SK-N-SH (cell line): Measurements from ENCODE around the gene FIZ1. TPM values are rescaled to one million over a fixed set of nuclear protein-coding genes. Genes with fewer than 3 reads are reported as not detected.

Experiments
- CTCF ChIA-PET: fragments of 300-600, 350-600 bp; formaldehyde crosslinking; extraction: SDS; loops from one replicate; lab custom pipeline; 2021; lab: Yijun Ruan, JAX
- POLR2A ChIA-PET: fragments of 350-600 bp; sonication (Branson Sonifier 250); formaldehyde crosslinking; extraction: SDS; loops from one replicate; lab custom pipeline; 2020; ENCODE audit warnings: antibody characterized with exemption, inconsistent platforms; lab: Yijun Ruan, JAX
- DNase-seq: peaks from one replicate; pipeline ENCODE4 v3.0.0; 2012
- H2AFZ ChIP-seq: fragments of 200-600 bp; sonication (generic); 2 replicates; pipeline ENCODE4 v1.8.1; 2016; ENCODE audit warnings: antibody characterized with exemption, mild to moderate bottlenecking, low read depth
- H3F3A ChIP-seq: fragments of 200-600 bp; sonication (generic); replicated peaks from 2 replicates; pipeline ENCODE3; 2016; ENCODE audit warnings: antibody characterized with exemption, mild to moderate bottlenecking; ENCODE audit not compliant: insufficient read depth
- H3K27ac ChIP-seq, 2 experiments: fragments of 200-500 bp in 1 of 2; fragments of 200-600 bp in 1 of 2; sonication (Bioruptor generic) in 1 of 2; sonication (generic), shearing (Covaris generic) in 1 of 2; 2 replicates each; pipeline versions ENCODE4 v1.5.1 to v1.6.1; 2014 to 2016; ENCODE audit warnings: low read depth in 2 of 2, inconsistent platforms in 1 of 2, low read length in 1 of 2, mild to moderate bottlenecking in 1 of 2, mixed read lengths in 1 of 2
- H3K27me3 ChIP-seq: fragments of 200-600 bp; sonication (generic), shearing (Covaris generic); 2 replicates; pipeline ENCODE4 v1.6.1; 2016; ENCODE audit warnings: mixed run types; ENCODE audit not compliant: insufficient read depth
- H3K36me3 ChIP-seq, 2 experiments: fragments of 200-500 bp in 1 of 2; fragments of 200-600 bp in 1 of 2; sonication (Bioruptor generic) in 1 of 2; sonication (generic) in 1 of 2; replicated peaks in 1 of 2; 2 replicates each; pipeline versions ENCODE3 to v1.5.1; 2014 to 2016; ENCODE audit warnings: low read length in 1 of 2, mild to moderate bottlenecking in 1 of 2; ENCODE audit not compliant: insufficient read depth in 2 of 2, control insufficient read depth in 1 of 2
- H3K4me1 ChIP-seq, 2 experiments: fragments of 200-500 bp in 1 of 2; fragments of 200-600 bp in 1 of 2; sonication (Bioruptor generic) in 1 of 2; sonication (generic), shearing (Covaris generic) in 1 of 2; 2 replicates each; pipeline versions ENCODE4 v1.5.1 to v1.6.1; 2014 to 2016; ENCODE audit warnings: low read depth in 1 of 2, low read length in 1 of 2, mixed run types in 1 of 2; ENCODE audit not compliant: insufficient read depth in 2 of 2, control insufficient read depth in 1 of 2
- H3K4me2 ChIP-seq: fragments of 200-600 bp; sonication (generic), shearing (Covaris generic); 2 replicates; pipeline ENCODE4 v1.6.1; 2017; ENCODE audit warnings: mixed run types
- H3K4me3 ChIP-seq, 2 experiments: fragments of 200-500 bp in 1 of 2; fragments of 200-600 bp in 1 of 2; sonication (Bioruptor generic) in 1 of 2; sonication (generic), shearing (Covaris generic) in 1 of 2; 2 replicates each; pipeline versions ENCODE4 v1.5.1 to v1.8.1; 2014 to 2016; ENCODE audit warnings: low read depth in 2 of 2, inconsistent platforms in 1 of 2, low read length in 1 of 2, mild to moderate bottlenecking in 1 of 2, mixed read lengths in 1 of 2, moderate library complexity in 1 of 2
- H3K79me2 ChIP-seq: fragments of 200-600 bp; sonication (generic); 2 replicates; pipeline ENCODE4 v1.8.1; 2017; ENCODE audit warnings: mild to moderate bottlenecking; ENCODE audit not compliant: insufficient read depth
- H3K9ac ChIP-seq: fragments of 200-600 bp; sonication (generic); 2 replicates; pipeline ENCODE4 v1.6.1; 2017; ENCODE audit warnings: mixed run types
- H3K9me2 ChIP-seq: fragments of 200-600 bp; sonication (generic); 2 replicates; pipeline ENCODE4 v1.6.1; 2017; ENCODE audit warnings: mixed run types
- H3K9me3 ChIP-seq: fragments of 200-600 bp; sonication (generic); 2 replicates; pipeline ENCODE4 v1.6.1; 2017; ENCODE audit warnings: mixed run types, mild to moderate bottlenecking, moderate library complexity
- H4K20me1 ChIP-seq: fragments of 200-600 bp; sonication (generic); 2 replicates; pipeline ENCODE4 v1.6.1; 2017; ENCODE audit warnings: mild to moderate bottlenecking, mixed run types; ENCODE audit not compliant: insufficient read depth
- CHD2 ChIP-seq: fragments of 150-350 bp; IDR thresholded peaks from 2 replicates; pipeline ENCODE4 v1.6.1; 2018; ENCODE audit warnings: low read length; ENCODE audit not compliant: partially characterized antibody
- ELF1 ChIP-seq: IDR thresholded peaks from 2 replicates; pipeline ENCODE4 v1.4.0; 2012
- EP300 ChIP-seq, 2 experiments: IDR thresholded peaks; 2 replicates each; pipeline versions ENCODE4 v1.4.0 to v1.6.1; 2012; ENCODE audit warnings: borderline replicate concordance in 1 of 2, low read depth in 1 of 2, low read length in 1 of 2
- FOSL2 ChIP-seq: IDR thresholded peaks from 2 replicates; pipeline ENCODE4 v1.4.0; 2012; ENCODE audit warnings: low read depth, mild to moderate bottlenecking, moderate library complexity, borderline replicate concordance
- FOXJ3 ChIP-seq: sonication (generic); formaldehyde crosslinking; IDR thresholded peaks from 2 replicates; pipeline ENCODE4 v1.5.1; 2020; ENCODE audit warnings: mild to moderate bottlenecking, missing genetic modification reagents
- FOXM1 ChIP-seq: IDR thresholded peaks from 2 replicates; pipeline ENCODE4 v1.4.0; 2012; ENCODE audit warnings: low read depth, mild to moderate bottlenecking
- GABPA ChIP-seq: IDR thresholded peaks from 2 replicates; pipeline ENCODE4 v1.4.0; 2012; ENCODE audit warnings: low read depth, mild to moderate bottlenecking
- GATA2 ChIP-seq: sonication (generic); formaldehyde crosslinking; IDR thresholded peaks from 2 replicates; pipeline ENCODE4 v1.5.0; 2020; ENCODE audit warnings: mild to moderate bottlenecking, missing genetic modification reagents
- IRF3 ChIP-seq: fragments of 150-350 bp; IDR thresholded peaks from 2 replicates; pipeline ENCODE4 v1.6.1; 2016; ENCODE audit warnings: mild to moderate bottlenecking, low read depth, low read length
- MEF2A ChIP-seq: IDR thresholded peaks from 2 replicates; pipeline ENCODE4 v1.4.0; 2012; ENCODE audit warnings: low read depth, borderline replicate concordance
- MXI1 ChIP-seq: IDR thresholded peaks from 2 replicates; pipeline ENCODE4 v1.6.1; 2012; ENCODE audit warnings: mild to moderate bottlenecking, low read depth, low read length, improper control_type of control experiment
- NFIC ChIP-seq: IDR thresholded peaks from 2 replicates; pipeline ENCODE4 v1.4.0; 2012; ENCODE audit warnings: borderline replicate concordance
- NRF1 ChIP-seq: IDR thresholded peaks from 2 replicates; pipeline ENCODE4 v1.6.1; 2012; ENCODE audit warnings: low read depth, mild to moderate bottlenecking, low read length
- PBX3 ChIP-seq: IDR thresholded peaks from 2 replicates; pipeline ENCODE4; 2012
- POLR2AphosphoS5 ChIP-seq: IDR thresholded peaks from 2 replicates; pipeline ENCODE4 v1.6.1; 2012; ENCODE audit warnings: low read depth, low read length
- RAD21 ChIP-seq: IDR thresholded peaks from 2 replicates; pipeline ENCODE4 v1.6.1; 2012; ENCODE audit warnings: mild to moderate bottlenecking, low read length
- RCOR1 ChIP-seq: fragments of 150-350 bp; IDR thresholded peaks from 2 replicates; pipeline ENCODE4 v1.6.1; 2017; ENCODE audit warnings: antibody characterized with exemption, low read length
- RFX5 ChIP-seq: IDR thresholded peaks from 2 replicates; pipeline ENCODE4 v1.6.1; 2012; ENCODE audit warnings: mild to moderate bottlenecking, improper control_type of control experiment, low read length
- RXRA ChIP-seq: IDR thresholded peaks from 2 replicates; pipeline ENCODE4 v1.4.0; 2012; ENCODE audit warnings: low read depth, mild to moderate bottlenecking, borderline replicate concordance
- SMC3 ChIP-seq: IDR thresholded peaks from 2 replicates; pipeline ENCODE4 v1.6.1; 2012; ENCODE audit warnings: low read depth, low read length, improper control_type of control experiment
- TAF1 ChIP-seq: IDR thresholded peaks from 2 replicates; pipeline ENCODE4 v1.6.1; 2012; ENCODE audit warnings: low read depth, mild to moderate bottlenecking, low read length, moderate library complexity, borderline replicate concordance
- USF1 ChIP-seq: IDR thresholded peaks from 2 replicates; pipeline ENCODE4 v1.4.0; 2012; ENCODE audit warnings: low read depth, borderline replicate concordance
- ZBTB33 ChIP-seq: IDR thresholded peaks from 2 replicates; pipeline ENCODE4 v1.4.0; 2012; ENCODE audit warnings: low read depth, borderline replicate concordance
- WGBS: methylation state at CpG from one replicate; pipeline ENCODE4 v1.1.6; 2017; ENCODE audit warnings: low lambda C conversion rate; 5-methylcytosine and 5-hydroxymethylcytosine counted together
- polyA plus RNA-seq, 3 experiments: library from polyadenylated mRNA; depleted of rRNA; stranded (reverse); fragments of >200 nt; gene quantifications; 2 replicates each; pipeline ENCODE4 v1.2.3, GENCODE V29; 2012
- TF ChIP-seq, protein P1 (sequence below): fragments of 200-600 bp; sonication (generic); IDR thresholded peaks from 2 replicates; pipeline ENCODE4 v1.6.1; 2017; ENCODE audit warnings: antibody characterized with exemption, mild to moderate bottlenecking, moderate library complexity

Gene FIZ1
- polyA plus RNA-seq, 1 of the 3 experiments (the other 2 are of a cell fraction): 5.7 TPM

DNA sequence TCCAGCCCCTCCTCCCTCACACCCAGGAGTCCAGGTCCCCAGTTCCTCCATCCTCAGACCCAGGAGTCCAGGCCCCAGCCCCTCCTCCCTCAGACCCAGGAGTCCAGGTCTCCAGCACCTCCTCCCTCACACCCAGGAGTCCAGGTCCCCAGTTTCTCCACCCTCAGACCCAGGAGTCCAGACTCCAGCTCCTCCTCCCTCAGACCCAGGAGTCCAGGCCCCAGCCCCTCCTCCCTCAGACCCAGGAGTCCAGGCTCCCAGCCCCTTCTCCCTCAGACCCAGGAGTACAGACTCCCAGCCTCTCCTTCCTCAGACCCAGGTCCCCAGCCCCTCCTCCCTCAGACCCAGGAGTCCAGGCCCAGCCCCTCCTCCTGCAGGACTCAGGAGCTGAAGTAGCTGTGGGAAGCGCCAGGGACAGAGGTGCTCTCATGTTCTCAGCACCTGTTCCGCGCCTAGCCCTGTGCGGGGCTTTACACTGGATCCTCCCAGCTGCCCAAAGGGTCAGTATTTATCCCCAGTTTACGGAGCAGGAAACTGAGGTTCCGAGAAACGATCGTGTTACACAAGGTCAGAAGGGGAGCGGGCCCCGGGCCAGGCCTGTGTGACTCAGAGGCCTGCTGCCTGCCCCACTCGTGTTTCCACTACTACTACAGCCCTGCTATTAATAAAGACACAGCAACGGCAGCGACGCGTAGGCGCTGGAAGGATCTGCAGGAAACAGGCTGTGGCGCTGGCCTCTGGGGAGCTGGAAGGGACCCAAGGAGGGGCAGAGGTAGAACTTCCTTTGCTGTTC lies 52.3 kb downstream of the FIZ1 start (continued):
- TF ChIP-seq FOXJ3 (no peak), NFIC (peak; percentile 83), ZBTB33 (no peak), CHD2 (no peak), RFX5 (no peak), GABPA (0 out of 2 replicates have a peak, but pooled peaks have one; percentile 33), RAD21 (no peak), MXI1 (no peak), SMC3 (no peak), EP300 (IDR thresholded peaks at IDR 0.05; ENCODE audit: borderline replicate concordance in 1 of 2, low read depth in 1 of 2, low read length in 1 of 2) (peak in 1 of 2 experiments; percentile 64; a peak in 1 of 4 replicates), RCOR1 (no peak), PBX3 (peak; percentile 23; the same call in 1 of the 2 replicates), ELF1 (no peak), RXRA (peak; percentile 58; the same call in 1 of the 2 replicates), FOXM1 (no peak), MEF2A (no peak), USF1 (no peak)

- no peak for DNase-seq
- Histone ChIP-seq H4K20me1 (no peaks in the 10 kb centered on the region), H3K79me2 (no peaks in the 10 kb centered on the region), H3K27ac (no peak overlapping the region), H3K4me2 (no peak overlapping the region), H3K9me2 (no peaks in the 10 kb centered on the region), H3F3A (peaks cover 15% of the 10 kb centered on the region), H3K9ac (no peak overlapping the region), H3K27me3 (no peaks in the 10 kb centered on the region), H3K4me3 (no peak overlapping the region), H2AFZ (no peak overlapping the region), H3K4me1 (peaks cover 2 to 28% of the 10 kb centered on the region in 2 experiments; a peak in 3 of 4 replicates), H3K9me3 (no peaks in the 10 kb centered on the region), H3K36me3 (no peaks in the 10 kb centered on the region)
- ChIA-PET CTCF (no interaction called here), POLR2A (no interaction called here)
- WGBS: 87% methylated on average over 10 of the region's 11 CpGs
- no peak for TF ChIP-seq IRF3
- TF ChIP-seq FOXJ3: no peak
- no peak for TF ChIP-seq TAF1
- no peak for TF ChIP-seq CHD2
- no peak for TF ChIP-seq NFIC
- TF ChIP-seq FOSL2: no peak
- no peak for TF ChIP-seq GABPA
- TF ChIP-seq MEF2A: no peak
- TF ChIP-seq NRF1: no peak
- TF ChIP-seq, protein P1, sequence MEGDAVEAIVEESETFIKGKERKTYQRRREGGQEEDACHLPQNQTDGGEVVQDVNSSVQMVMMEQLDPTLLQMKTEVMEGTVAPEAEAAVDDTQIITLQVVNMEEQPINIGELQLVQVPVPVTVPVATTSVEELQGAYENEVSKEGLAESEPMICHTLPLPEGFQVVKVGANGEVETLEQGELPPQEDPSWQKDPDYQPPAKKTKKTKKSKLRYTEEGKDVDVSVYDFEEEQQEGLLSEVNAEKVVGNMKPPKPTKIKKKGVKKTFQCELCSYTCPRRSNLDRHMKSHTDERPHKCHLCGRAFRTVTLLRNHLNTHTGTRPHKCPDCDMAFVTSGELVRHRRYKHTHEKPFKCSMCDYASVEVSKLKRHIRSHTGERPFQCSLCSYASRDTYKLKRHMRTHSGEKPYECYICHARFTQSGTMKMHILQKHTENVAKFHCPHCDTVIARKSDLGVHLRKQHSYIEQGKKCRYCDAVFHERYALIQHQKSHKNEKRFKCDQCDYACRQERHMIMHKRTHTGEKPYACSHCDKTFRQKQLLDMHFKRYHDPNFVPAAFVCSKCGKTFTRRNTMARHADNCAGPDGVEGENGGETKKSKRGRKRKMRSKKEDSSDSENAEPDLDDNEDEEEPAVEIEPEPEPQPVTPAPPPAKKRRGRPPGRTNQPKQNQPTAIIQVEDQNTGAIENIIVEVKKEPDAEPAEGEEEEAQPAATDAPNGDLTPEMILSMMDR: no peak
- no peak for TF ChIP-seq GATA2
- no peak for TF ChIP-seq RCOR1
- no peak for TF ChIP-seq POLR2AphosphoS5
- TF ChIP-seq ELF1: no peak
These were observed 53.3 kb downstream of the FIZ1 start for GRCh38 chr19:55546011-55546410.
